Mesenchymal stem cell (in vitro differentiated cells and primary cell): ENCODE data around the gene MRPL50.

Experiments used
- DNase-seq: peaks from one replicate; pipeline ENCODE4 v3.0.0-alpha.2; 2013
- H2AFZ ChIP-seq: one replicate; pipeline ENCODE4 v1.6.1; 2013; ENCODE audit warnings: low read depth, mild to moderate bottlenecking, control low read depth, inconsistent platforms, low read length, moderate library complexity
- H2AK5ac ChIP-seq: 2 replicates; pipeline ENCODE4 v1.6.1; 2013; ENCODE audit warnings: low read length, moderate library complexity, mild to moderate bottlenecking, inconsistent platforms; ENCODE audit not compliant: severe bottlenecking
- H2BK120ac ChIP-seq: one replicate; pipeline ENCODE4 v1.6.1; 2013; ENCODE audit warnings: low read depth, mild to moderate bottlenecking, inconsistent platforms, low read length, moderate library complexity
- H2BK12ac ChIP-seq, 2 experiments: one replicate each; pipeline ENCODE4 v1.6.1; 2013; ENCODE audit warnings: inconsistent platforms in 2 of 2, low read length in 2 of 2, mild to moderate bottlenecking in 2 of 2, moderate library complexity in 2 of 2, control low read depth in 1 of 2
- H2BK15ac ChIP-seq: one replicate; pipeline ENCODE4 v1.6.1; 2013; ENCODE audit warnings: mild to moderate bottlenecking, low read depth, inconsistent platforms; ENCODE audit not compliant: poor library complexity, severe bottlenecking
- H2BK5ac ChIP-seq: 2 replicates; pipeline ENCODE4 v1.6.1; 2013; ENCODE audit warnings: low read depth, mild to moderate bottlenecking, low read length, control low read depth, inconsistent platforms; ENCODE audit not compliant: poor library complexity, severe bottlenecking
- H3K14ac ChIP-seq, 2 experiments: one replicate each; pipeline ENCODE4 v1.6.1; 2013; ENCODE audit warnings: inconsistent platforms in 2 of 2, low read length in 2 of 2, control low read depth in 1 of 2, mild to moderate bottlenecking in 1 of 2, moderate library complexity in 1 of 2
- H3K18ac ChIP-seq, 2 experiments: one replicate each; pipeline ENCODE4 v1.6.1; 2013; ENCODE audit warnings: inconsistent platforms in 2 of 2, low read length in 2 of 2, control low read depth in 1 of 2, low read depth in 1 of 2, mild to moderate bottlenecking in 1 of 2
- H3K23ac ChIP-seq, 2 experiments: one replicate each; pipeline ENCODE4 v1.6.1; 2013; ENCODE audit warnings: inconsistent platforms in 2 of 2, low read length in 2 of 2, mild to moderate bottlenecking in 2 of 2, moderate library complexity in 2 of 2, control low read depth in 1 of 2
- H3K27ac ChIP-seq: 2 replicates; pipeline ENCODE4 v1.5.1; 2013; ENCODE audit warnings: mild to moderate bottlenecking, moderate library complexity, low read length, control low read depth, inconsistent platforms; ENCODE audit not compliant: poor library complexity, severe bottlenecking
- H3K27me3 ChIP-seq, 2 experiments: 2 replicates each; pipeline versions ENCODE4 v1.6.1 to v1.7.0; 2013; ENCODE audit warnings: low read length in 2 of 2, mild to moderate bottlenecking in 2 of 2, moderate library complexity in 2 of 2, control low read depth in 1 of 2, inconsistent platforms in 1 of 2; ENCODE audit not compliant: control insufficient read depth in 1 of 2, insufficient read depth in 1 of 2
- H3K36me3 ChIP-seq, 2 experiments: 2 replicates each; pipeline versions ENCODE4 v1.6.1 to v1.7.0; 2013; ENCODE audit warnings: low read length in 2 of 2, control low read depth in 1 of 2, inconsistent platforms in 1 of 2, low read depth in 1 of 2, mild to moderate bottlenecking in 1 of 2; ENCODE audit not compliant: insufficient read depth in 2 of 2, control insufficient read depth in 1 of 2
- H3K4ac ChIP-seq, 2 experiments: one replicate each; pipeline ENCODE4 v1.6.1; 2013; ENCODE audit warnings: inconsistent platforms in 2 of 2, low read length in 2 of 2, mild to moderate bottlenecking in 2 of 2, moderate library complexity in 2 of 2, control low read depth in 1 of 2, low read depth in 1 of 2
- H3K4me1 ChIP-seq: 2 replicates; pipeline ENCODE4 v1.6.1; 2013; ENCODE audit warnings: low read depth, low read length, control low read depth; ENCODE audit not compliant: control insufficient read depth, insufficient read depth
- H3K4me2 ChIP-seq: 2 replicates; pipeline ENCODE4 v1.6.1; 2013; ENCODE audit warnings: low read length, mild to moderate bottlenecking, inconsistent platforms; ENCODE audit not compliant: poor library complexity, severe bottlenecking
- H3K4me3 ChIP-seq, 2 experiments: 2 replicates each; pipeline versions ENCODE4 v1.5.1 to v1.7.0; 2013; ENCODE audit warnings: low read length in 2 of 2, mild to moderate bottlenecking in 2 of 2, control low read depth in 1 of 2, low read depth in 1 of 2; ENCODE audit not compliant: insufficient read depth in 1 of 2
- H3K79me1 ChIP-seq: replicated peaks from 2 replicates; pipeline ENCODE4 v1.6.1; 2013; ENCODE audit warnings: mild to moderate bottlenecking, control low read depth, low read length, inconsistent platforms; ENCODE audit not compliant: poor library complexity, severe bottlenecking
- H3K9ac ChIP-seq: 2 replicates; pipeline ENCODE4 v1.7.0; 2013; ENCODE audit warnings: mild to moderate bottlenecking, low read length, moderate library complexity
- H3K9me3 ChIP-seq: 2 replicates; pipeline ENCODE4 v1.7.0; 2013; ENCODE audit warnings: mild to moderate bottlenecking, low read length; ENCODE audit not compliant: control insufficient read depth
- H4K8ac ChIP-seq: one replicate; pipeline ENCODE4 v1.6.1; 2013; ENCODE audit warnings: inconsistent platforms, mild to moderate bottlenecking, low read length, moderate library complexity
- H4K91ac ChIP-seq: one replicate; pipeline ENCODE4 v1.6.1; 2013; ENCODE audit warnings: mild to moderate bottlenecking, low read length, inconsistent platforms
- WGBS: methylation state at CpG from one replicate; pipeline ENCODE4 v1.1.7; 2013; ENCODE audit warnings: mixed read lengths; 5-methylcytosine and 5-hydroxymethylcytosine counted together

Gene MRPL50

GRCh38 chr9:101380295-101380694 is 18.1 kb downstream of the MRPL50 start:
- no peak overlapping the region for H3K14ac ChIP-seq
- peaks cover 6% of the 10 kb centered on the region for H3K9me3 ChIP-seq
- H3K4me3 ChIP-seq, result no peak overlapping the region

GRCh38 chr9:101376111-101376848 is 22.1 kb downstream of the MRPL50 start:
- no peak overlapping the region for H4K8ac ChIP-seq
- no peaks in the 10 kb centered on the region for H3K36me3 ChIP-seq
- DNase-seq, result no peak
- H3K27ac ChIP-seq, result no peak overlapping the region
- H3K23ac ChIP-seq, result no peak overlapping the region
- H3K4me3 ChIP-seq, result no peak overlapping the region
- H2BK5ac ChIP-seq, result no peak overlapping the region
- no peaks in the 10 kb centered on the region for H3K9me3 ChIP-seq
- H3K14ac ChIP-seq, result no peak overlapping the region
- no peak overlapping the region for H3K18ac ChIP-seq
- peaks cover 3% of the 10 kb centered on the region for H3K4me1 ChIP-seq
- no peak overlapping the region for H2BK15ac ChIP-seq
- peaks cover 1% of the 10 kb centered on the region for H3K79me1 ChIP-seq
- H2AFZ ChIP-seq, result no peak overlapping the region
- no peaks in the 10 kb centered on the region for H3K27me3 ChIP-seq
- no peak overlapping the region for H3K4ac ChIP-seq
- H2BK12ac ChIP-seq, result no peak overlapping the region
- H3K4me2 ChIP-seq, result no peak overlapping the region
- peak overlapping the region; percentile 15 for H3K9ac ChIP-seq
- 88% methylated on average over 6 of the region's 6 CpGs for WGBS
- no peak overlapping the region for H4K91ac ChIP-seq
- H2AK5ac ChIP-seq, result no peak overlapping the region
- no peak overlapping the region for H2BK120ac ChIP-seq

More at GRCh38 chr9:101380295-101380694, 18.1 kb downstream of the MRPL50 start:
- no peak overlapping the region for H4K91ac ChIP-seq
- no peak overlapping the region for H3K23ac ChIP-seq
- no peak overlapping the region for H3K18ac ChIP-seq
- H3K4ac ChIP-seq, result no peak overlapping the region
- H4K8ac ChIP-seq, result no peak overlapping the region
- no peak overlapping the region for H3K27ac ChIP-seq
- H3K79me1 ChIP-seq, result peaks cover 5% of the 10 kb centered on the region
- no peak overlapping the region for H2AFZ ChIP-seq
- no peak overlapping the region for H2BK120ac ChIP-seq
- DNase-seq, result no peak
- H3K9ac ChIP-seq, result no peak overlapping the region
- H3K4me2 ChIP-seq, result no peak overlapping the region
- no peak overlapping the region for H2BK5ac ChIP-seq
- H2BK12ac ChIP-seq, result no peak overlapping the region
- peak overlapping the region; percentile 29 for H2AK5ac ChIP-seq
- H2BK15ac ChIP-seq, result no peak overlapping the region
- no peaks in the 10 kb centered on the region for H3K36me3 ChIP-seq
- peaks cover 7% of the 10 kb centered on the region for H3K4me1 ChIP-seq
- H3K27me3 ChIP-seq, result no peaks in the 10 kb centered on the region

GRCh38 chr9:101375546-101375945 is 22.9 kb downstream of the MRPL50 start:
- no peaks in the 10 kb centered on the region for H3K36me3 ChIP-seq
- no peak for DNase-seq
- no peak overlapping the region for H3K4ac ChIP-seq
- H2AK5ac ChIP-seq, result no peak overlapping the region
- H2BK120ac ChIP-seq, result no peak overlapping the region
- WGBS, result 90% methylated on average over 12 of the region's 12 CpGs
- H3K4me3 ChIP-seq, result no peak overlapping the region
- peaks cover 3% of the 10 kb centered on the region for H3K4me1 ChIP-seq
- H3K27me3 ChIP-seq, result no peaks in the 10 kb centered on the region
- H4K8ac ChIP-seq, result no peak overlapping the region
- no peak overlapping the region for H3K18ac ChIP-seq
- H3K9ac ChIP-seq, result peak overlapping the region; percentile 15
- H3K27ac ChIP-seq, result no peak overlapping the region
- no peaks in the 10 kb centered on the region for H3K9me3 ChIP-seq
- no peak overlapping the region for H2BK15ac ChIP-seq
- H3K23ac ChIP-seq, result no peak overlapping the region
- no peak overlapping the region for H3K4me2 ChIP-seq
- no peak overlapping the region for H4K91ac ChIP-seq
- H3K79me1 ChIP-seq, result peaks cover 1% of the 10 kb centered on the region
- H3K14ac ChIP-seq, result no peak overlapping the region
- no peak overlapping the region for H2AFZ ChIP-seq
- H2BK12ac ChIP-seq, result no peak overlapping the region
- no peak overlapping the region for H2BK5ac ChIP-seq

- WGBS, result 88% methylated on average over 2 of the region's 2 CpGs
- Histone ChIP-seq H3K4me1 (peaks cover 3% of the 10 kb centered on the region), H3K9me3 (no peaks in the 10 kb centered on the region), H2BK120ac (no peak overlapping the region), H3K18ac (no peak overlapping the region), H2BK15ac (no peak overlapping the region), H2AK5ac (no peak overlapping the region), H2BK5ac (no peak overlapping the region), H3K36me3 (no peaks in the 10 kb centered on the region), H2BK12ac (no peak overlapping the region), H4K8ac (no peak overlapping the region), H3K9ac (no peak overlapping the region), H3K4ac (no peak overlapping the region), H3K4me3 (no peak overlapping the region), H3K27ac (no peak overlapping the region), H2AFZ (no peak overlapping the region), H3K27me3 (no peaks in the 10 kb centered on the region), H3K4me2 (no peak overlapping the region), H3K23ac (no peak overlapping the region), H3K14ac (no peak overlapping the region), H4K91ac (no peak overlapping the region), H3K79me1 (peaks cover 1% of the 10 kb centered on the region)
- no peak for DNase-seq
Observed at GRCh38 chr9:101372327-101373118, 25.9 kb downstream of the MRPL50 start.
